ENCODE measurements around the gene FBXL13.
"Not testable (repeated sequence)": the region's sequence is repeated elsewhere in the genome, so short reads cannot be mapped to it uniquely, and the experiment has no call there.

Gene FBXL13

DNA sequence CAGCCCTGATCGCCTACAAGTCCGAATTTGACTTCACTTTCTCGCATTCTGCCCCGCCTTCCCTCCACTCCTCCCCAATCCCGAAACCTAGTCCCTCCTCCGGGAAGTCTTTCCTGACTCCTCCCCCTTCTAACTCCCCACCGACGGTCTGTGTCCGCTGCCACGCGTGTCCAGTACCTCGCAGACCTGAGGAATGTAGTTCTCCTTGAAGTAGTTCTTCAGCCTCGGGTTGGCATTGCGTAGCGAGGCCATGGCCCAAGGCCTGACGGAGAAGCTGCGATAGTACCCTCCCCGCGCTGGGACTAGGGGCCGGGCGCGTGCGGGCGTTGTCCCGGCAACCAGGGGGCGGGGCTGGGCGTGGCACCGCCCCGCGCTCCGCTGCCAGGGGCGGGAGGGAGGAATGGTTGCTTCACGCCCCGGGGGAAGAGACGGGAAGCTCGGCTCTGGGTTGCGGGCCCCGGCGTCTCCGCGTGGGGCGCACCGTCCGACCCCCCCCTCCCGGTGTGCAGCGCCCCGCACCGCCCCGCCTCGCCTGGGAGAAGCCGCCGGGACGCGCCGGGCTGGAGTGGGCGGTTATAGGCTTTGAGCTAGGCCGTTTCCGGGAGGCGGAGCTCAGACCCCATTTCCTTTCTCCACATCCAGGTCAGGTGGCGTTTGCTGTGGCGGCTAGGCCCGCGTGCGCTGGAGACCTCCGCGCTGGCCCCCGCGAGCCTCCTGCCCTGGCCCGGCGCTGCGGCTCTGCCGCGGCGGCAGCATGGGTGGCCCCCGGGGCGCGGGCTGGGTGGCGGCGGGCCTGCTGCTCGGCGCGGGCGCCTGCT is at the start of gene FBXL13, which contains the start of gene ARMC10:
FBXL13 (minus strand) TSS at position 278 of the 818 bp plus-strand sequence.
ARMC10 (plus strand) TSS at position 622 of the 818 bp plus-strand sequence; CDS start at position 755, 133 bp downstream.
- DNase-seq (ENCODE audit: low read depth in 3 of 3) = peak; percentile 79 to 85 (median 83)

DNA sequence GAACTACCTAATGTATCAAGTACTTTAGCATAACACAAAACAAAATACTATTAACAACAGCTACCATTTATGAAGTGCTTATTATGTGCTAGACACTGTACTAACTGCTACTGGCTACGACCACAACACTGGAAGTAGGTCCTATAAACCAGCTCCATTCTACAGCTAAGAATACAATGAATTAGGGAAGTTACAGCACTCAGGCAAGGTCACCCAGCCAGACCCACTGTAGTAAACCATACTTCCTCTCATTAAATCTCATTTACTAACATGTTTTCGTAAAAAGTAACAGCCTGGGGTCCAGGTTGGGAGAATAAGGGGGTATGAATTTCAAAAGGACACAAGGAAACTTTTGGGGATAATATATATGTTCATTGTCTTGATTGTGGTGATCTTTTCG is 48.9 kb upstream of the FBXL13 start:
- DNase-seq (ENCODE audit: low read depth in 3 of 3) = no peak

DNA sequence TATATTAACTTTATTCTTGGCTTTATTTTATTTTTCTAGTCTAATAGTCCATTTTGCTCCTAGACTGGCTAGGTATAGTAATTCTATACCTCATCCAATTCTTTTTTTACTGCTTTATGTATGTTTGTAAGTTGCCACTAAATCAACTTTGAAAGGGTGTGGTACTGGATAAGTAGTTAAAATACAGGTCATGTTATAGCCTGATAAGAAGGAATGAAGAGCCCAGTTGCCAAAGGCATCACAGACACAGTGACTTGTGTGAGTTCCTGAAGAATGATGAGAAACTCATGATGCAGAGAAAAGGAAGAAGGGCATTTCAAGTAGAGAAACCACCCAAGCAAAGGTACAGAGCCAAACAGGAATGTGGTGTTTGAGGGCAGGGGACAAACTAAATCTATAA is 47.0 kb upstream of the FBXL13 start:
- DNase-seq (ENCODE audit: low read depth in 3 of 3) = no peak

DNA sequence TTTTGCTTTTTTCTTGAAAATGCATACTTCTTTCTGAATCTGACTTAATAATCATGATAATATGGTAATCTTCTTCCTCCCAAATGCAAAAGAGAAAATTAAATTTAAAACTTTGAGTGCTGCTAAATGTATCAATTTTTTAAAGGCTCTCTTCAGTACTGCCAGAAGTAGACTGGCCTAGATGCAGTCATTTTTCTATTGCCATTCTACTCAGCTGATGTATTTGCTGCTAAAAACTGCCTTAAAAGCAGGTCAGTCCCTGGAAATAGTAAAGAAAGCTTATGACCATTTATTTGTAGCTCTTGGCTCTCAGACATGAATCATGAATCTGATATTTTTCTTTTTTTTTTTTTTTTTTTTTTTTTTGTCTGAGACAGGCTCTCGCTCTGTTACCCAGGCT is 45.8 kb upstream of the FBXL13 start:
- no peak for DNase-seq (ENCODE audit: low read depth in 3 of 3)

DNA sequence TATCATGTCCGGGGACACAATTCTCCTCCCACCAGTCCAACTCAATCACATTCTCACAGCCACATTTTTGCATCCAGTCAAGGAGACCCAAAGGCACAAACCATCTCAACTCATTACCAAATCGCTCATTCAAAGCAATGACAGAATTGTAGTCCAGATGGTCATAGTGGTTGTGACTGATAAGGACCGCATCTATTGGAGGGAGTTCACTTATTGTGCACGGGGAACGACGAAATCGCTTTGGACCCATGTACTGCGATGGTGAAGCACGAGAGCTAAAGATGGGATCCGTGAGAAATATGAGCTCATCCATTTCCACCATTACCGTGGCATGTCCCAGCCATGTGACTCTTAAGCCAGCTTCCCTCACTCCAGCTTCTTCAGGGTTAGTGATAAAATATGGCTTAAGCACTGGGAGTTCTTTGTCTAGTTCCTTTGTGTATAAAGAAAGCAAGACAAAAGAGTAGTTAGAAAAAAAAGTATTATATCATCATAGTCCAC is 45.2 kb upstream of the FBXL13 start:
- DNase-seq (ENCODE audit: low read depth in 3 of 3) = no peak

DNA sequence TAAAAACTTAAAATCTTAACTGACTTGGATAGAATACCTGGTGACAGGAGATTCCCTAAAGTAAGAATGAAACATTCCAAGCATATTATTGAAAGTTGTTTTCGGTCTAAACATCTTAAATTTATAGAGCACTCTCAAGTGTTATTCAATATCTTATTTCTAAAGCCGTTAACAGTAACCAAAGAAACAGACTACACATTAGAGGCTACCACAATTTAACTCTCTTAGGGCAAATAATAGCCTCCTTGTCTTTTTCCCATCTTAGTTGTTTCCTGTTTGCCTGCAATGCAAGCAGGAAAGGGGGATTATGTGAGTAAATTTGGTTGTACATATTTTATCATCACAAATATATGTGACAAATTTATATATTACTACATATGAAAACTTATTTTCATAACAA is 42.9 kb upstream of the FBXL13 start:
- no peak for DNase-seq (ENCODE audit: low read depth in 3 of 3)

DNA sequence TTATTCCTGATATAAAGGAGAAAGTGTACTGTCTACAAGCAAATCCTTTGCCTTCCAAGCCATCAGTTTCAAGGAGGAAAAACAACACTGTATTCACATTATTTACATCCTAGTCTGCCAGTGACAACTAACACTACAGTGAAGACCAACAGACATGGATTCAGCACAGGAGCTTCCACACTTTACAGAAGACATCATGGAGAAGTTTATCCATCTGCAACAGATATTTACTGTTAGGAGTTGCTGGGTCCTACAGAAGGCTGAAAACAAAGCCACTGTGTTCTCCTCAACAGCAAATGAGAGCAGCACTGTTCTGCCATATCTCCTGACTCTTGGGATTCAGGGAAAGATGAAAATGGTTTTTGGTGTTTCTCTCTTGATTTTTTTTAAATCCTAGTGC is 42.4 kb upstream of the FBXL13 start:
- DNase-seq (ENCODE audit: low read depth in 3 of 3) = no peak

DNA sequence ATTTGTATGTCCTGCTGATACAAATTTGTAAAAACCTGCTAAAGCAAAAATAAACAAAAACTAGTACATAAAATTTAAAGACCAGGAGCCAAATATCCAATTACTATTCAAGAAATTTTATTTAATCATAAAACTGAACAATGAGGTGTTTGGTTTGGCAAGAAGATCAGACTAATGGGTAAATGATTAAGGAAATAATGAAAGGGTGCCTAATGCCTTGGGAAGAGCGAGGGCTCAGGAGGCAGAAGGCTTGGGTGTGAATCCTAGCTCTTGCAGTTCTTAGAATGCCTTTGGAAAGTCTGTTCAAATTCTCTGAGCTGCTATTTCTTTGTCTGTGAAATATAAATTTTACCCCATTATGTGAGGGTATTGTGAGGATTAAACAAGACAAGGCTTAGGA is 41.9 kb upstream of the FBXL13 start:
- no peak for DNase-seq (ENCODE audit: low read depth in 3 of 3)

DNA sequence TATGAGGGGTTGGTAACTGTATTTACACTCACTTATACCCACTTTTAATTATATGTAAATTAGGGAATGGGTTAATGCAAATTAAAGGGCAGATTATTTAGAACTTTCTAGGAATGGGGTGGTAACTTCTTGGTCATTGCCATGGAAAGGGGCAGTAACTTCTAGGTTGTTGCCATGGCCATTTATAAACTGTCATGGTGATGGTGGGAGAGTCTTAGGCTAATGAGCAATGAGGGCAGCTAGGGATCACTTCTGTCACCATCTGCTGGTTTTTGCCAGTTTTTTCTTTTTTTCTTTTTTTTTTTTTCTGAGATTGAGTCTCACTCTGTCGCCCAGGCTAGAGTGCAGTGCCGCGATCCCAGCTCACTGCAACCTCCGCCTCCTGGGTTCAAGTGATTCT is 41.2 kb upstream of the FBXL13 start:
- no peak for DNase-seq (ENCODE audit: low read depth in 3 of 3)

DNA sequence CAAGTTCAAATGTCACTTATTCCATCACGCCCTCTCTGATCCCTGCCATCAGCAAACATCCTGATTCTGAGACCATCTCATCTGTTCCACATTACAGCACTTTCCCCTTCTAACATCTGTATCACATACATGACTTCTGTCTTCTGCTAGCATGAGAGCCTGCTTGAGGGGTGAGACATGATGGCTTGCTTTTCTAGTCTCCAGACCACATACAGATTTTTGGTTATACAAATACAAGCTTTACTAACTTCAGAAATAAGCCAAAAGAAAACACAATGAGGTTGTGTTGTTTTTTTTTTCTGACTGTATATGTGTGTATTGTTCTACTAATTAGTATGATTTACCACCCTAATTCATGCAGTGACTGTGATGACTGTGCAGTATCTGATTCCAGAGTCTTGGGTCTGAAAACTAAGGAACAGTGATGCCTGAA is 40.0 kb upstream of the FBXL13 start:
- no peak for DNase-seq (ENCODE audit: low read depth in 3 of 3)

DNA sequence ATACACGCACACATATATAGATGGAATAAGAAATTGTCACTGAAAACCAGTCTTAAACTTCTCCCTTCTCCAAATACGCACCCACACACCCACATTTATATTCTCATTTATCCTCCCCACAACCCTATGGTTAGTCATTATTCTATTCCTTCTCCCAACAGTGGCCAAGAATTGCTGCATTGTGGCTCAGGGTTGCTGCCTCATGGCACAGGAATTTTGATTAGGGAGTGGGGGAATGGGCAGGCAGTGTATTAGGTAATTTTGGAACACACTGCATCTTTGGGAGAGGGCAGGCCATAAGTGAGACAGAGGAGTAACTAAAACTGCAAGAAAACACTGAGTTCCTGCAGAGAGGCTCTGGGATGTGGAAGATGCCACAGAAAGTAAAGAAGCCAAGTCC is 38.6 kb upstream of the FBXL13 start:
- DNase-seq (ENCODE audit: low read depth in 3 of 3) = no peak

DNA sequence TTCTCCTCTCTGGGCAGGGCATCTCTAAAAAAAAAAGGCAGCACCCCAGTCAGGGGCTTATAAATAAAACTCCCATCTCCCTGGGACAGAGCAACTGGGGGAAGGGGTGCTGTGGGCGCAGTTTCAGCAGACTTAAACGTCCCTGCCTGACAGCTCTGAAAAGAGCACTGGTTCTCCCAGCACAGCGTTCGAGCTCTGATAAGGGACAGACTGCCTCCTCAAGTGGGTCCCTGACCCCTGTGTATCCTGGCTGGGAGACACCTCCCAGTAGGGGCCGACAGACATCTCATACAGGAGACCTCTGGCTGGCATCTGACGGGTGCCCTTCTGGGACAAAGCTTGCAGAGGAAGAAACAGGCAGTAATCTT is 32.1 kb upstream of the FBXL13 start:
- DNase-seq (ENCODE audit: low read depth in 3 of 3) = not testable (repeated sequence)

DNA sequence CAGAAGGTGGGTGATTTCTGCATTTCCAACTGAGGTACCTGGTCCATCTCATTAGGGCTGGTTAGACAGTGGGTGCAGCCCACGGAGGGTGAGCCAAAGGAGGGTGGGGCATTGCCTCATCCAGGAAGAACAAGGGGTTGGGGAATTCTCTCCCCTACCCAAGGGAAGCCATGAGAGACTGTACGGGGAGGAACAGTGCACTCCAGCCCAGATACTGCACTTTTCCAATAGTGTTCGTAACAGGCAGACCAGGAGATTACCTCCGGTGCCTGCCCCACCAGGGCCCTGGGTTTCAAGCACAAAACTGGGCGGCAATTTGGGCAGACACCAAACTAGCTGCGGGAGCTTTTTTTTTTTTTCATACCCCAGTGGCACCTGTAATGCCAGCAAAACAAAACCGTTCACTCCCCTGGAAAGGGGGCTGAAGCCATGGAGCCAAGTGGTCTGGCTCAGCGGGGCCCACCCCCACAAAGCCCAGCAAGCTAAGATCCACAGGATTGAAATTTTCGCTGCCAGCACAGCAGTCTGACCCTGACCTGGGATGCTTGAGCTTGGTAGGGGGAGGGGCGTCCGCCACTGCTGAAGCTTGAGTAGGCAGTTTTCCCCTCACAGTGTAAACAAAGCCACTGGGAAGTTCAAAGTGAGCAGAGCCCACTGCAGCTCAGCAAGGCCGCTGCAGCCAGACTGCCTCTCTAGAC is 31.6 kb upstream of the FBXL13 start:
- no peak for DNase-seq (ENCODE audit: low read depth in 3 of 3)

DNA sequence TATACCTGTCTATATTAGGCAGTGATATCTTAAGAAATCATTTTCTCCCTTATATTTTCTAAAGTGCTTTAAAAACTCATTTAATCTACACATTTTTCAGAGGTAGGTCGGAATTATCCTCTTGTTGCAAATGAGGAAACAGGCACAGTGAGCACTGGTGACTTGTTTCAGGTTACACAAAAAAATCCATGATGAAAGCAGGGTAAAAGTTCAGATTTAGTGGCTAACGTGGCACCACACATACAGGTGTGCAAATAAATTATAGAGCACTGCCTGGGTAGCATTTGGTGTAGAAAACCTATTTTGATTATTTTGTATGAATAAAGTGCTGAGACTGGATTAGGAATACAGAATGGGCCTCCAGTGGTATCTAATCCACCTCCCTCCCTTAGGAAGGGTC is 26.9 kb upstream of the FBXL13 start:
- DNase-seq (ENCODE audit: low read depth in 3 of 3) = no peak

DNA sequence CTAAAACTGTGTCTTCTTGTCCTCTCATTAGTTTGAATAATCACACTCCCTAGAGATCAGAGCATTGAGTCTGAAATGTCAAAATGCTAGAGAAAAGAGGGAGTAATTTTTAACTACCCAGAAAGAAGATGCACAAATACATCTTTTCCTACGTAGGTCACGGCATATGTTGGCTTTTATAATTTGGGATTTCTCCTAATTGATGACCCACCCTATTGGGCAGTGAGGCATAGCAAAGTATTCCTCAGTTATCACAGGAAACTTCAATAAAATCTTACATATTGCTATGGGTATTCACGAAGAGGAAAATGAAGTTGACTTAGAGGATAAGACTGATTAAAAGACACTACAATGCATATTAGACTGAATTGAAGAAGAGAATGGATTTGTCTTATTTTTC is 25.8 kb upstream of the FBXL13 start:
- no peak for DNase-seq (ENCODE audit: low read depth in 3 of 3)

DNA sequence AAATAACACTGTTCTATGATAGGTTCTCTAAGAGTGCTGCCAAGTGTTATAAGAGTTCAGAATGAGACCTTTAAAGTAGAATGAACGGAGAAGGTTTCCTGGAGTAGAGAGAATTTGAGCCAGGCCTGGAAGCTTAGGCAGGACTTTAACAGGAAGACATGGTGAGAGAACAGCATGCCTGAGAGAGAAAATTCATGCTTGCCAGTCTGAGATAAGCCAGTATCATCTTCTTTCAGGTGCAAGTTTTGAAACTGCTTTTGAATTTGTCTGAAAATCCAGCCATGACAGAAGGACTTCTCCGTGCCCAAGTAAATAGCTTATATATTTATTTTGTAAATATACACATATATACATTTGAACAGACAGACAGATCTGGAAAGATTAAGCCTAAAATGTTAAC is 22.4 kb upstream of the FBXL13 start:
- DNase-seq (ENCODE audit: low read depth in 3 of 3) = no peak

DNA sequence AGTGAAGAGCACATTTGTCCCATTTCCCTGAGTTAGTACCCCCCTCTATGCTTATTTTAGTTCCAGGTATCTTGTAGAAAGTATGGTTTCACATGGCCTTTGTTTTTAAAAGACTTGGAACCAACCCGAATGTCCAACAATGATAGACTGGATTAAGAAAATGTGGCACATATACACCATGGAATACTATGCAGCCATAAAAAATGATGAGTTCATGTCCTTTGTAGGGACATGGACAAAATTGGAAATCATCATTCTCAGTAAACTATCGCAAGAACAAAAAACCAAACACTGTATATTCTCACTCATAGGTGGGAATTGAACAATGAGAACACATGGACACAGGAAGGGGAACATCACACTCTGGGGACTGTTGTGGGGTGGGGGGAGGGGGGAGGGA is 21.0 kb upstream of the FBXL13 start:
- DNase-seq (ENCODE audit: low read depth in 3 of 3) = not testable (repeated sequence)

DNA sequence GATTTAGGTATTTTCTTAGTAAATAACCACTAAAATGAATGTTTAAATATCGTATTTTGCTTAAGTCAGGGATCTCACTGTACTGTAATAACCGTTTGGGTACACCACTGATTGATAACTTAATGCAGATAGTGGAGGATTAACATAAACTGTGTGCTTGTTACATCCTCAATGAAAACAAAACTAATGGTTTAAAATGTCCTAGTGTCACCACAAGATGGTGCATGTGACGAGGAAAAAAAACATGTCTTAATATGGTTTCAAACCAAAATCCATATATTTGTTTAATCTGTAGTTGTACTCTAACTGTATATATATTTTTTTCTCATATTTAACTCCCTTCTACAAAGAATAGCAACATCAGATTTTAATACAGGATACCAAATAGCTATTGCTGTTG is 19.5 kb upstream of the FBXL13 start:
- no peak for DNase-seq (ENCODE audit: low read depth in 3 of 3)

DNA sequence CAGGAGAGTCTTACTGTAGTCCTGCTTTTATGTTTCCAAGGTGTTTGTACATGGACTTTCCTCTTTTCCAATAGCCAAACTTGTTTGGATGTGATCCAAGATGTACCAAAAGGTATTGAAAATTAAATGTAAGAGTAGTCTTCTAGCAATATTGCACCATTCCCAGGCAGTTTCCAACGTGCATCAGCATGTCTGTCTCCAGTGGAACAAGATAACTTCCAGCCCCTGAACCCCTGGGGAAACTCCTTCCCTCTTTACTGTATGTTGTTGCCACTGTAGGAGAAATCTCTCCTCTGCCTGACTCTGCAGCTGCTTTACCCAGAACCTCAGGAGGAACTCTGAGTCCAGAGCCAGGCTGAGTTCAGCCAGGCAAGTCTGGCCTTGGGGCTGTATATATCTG is 18.8 kb upstream of the FBXL13 start:
- DNase-seq (ENCODE audit: low read depth in 3 of 3) = no peak

DNA sequence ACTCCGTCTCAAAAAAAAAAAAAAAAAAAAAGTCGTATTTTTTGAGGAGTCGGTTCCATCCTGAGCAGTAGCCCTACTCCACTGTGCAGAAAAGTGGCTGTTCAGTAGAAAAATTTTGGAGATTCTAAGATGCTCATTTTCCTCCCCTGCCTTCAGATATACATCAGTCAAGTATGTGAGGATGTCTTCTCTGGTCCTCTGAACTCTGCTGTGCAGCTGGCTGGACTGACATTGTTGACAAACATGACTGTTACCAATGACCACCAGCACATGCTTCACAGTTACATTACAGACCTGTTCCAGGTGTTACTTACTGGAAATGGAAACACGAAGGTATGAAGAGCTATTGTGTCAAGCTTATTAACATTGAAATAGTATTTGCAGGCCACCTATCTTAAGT is 17.7 kb upstream of the FBXL13 start:
- DNase-seq (ENCODE audit: low read depth in 3 of 3) = not testable (repeated sequence)

DNA sequence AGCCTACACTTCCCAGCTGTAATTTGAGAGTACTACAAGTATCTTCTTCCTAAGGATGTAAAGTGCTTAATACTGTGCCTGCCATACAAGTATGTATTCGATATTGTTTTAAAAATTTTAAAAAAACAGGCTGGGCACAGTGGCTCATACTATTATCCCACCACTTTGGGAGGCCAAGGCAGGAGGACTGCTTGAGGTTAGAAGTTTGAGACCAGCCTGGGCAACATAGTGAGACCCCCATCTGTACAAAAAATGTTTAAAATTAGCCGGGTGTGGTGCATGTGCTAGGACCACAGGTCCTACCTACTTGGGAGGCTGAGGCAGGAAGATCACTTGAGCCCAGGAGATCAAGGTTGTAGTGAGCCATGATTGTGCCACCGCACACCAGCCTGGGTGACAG is 8.6 kb upstream of the FBXL13 start:
- no peak for DNase-seq (ENCODE audit: low read depth in 3 of 3)

DNA sequence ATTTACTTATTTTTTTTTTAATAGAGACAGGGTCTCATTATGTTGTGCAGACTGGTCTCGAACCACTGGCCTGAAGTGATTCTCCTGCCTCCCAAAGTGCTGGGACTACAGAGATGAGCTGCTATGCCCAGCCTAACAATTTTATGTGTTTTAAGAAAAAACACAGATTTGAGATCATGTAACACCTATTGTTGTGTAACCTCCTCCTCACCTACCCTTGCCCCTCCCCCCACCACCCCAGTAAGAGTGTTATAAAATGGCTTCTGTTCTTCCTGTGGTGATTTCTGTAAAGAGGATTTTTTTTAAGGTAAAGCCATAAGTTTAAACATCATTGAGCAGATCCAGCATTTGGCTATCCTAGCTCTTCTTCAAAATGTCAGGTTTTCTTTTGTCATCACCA is 7.9 kb upstream of the FBXL13 start:
- DNase-seq (ENCODE audit: low read depth in 3 of 3) = no peak

DNA sequence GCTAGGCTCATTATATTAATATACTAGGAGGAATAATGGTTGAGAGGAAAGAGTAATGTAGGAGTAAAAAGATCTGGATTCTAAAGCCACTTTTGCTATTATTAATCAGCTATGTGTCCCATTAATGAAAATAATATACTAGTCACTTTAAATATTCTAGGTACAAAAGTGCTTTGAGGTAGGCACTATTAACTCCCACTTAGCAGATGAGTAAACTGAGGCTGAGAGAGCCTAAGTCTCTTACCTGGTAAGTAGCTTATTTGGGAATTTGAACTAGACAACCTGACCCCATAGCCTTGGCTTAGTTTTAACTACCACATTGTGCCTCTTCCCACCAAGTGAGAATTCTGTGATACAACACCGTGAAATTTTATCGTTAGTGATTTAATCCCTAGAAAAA is 6.3 kb upstream of the FBXL13 start:
- no peak for DNase-seq (ENCODE audit: low read depth in 3 of 3)
